SK-N-SH treated with all-trans-retinoic acid at 6 μM for 48 hours (cell line): Measurements from ENCODE around the gene SMG7.
A peak's percentile ranks its signal among the peaks of the same experiment; 100 is the strongest.

Experiments used
- ATAC-seq: fragments of 200-7000 bp; cut with Tn5 transposase; 3 replicates; pipeline ENCODE4 v1.9.1; 2020; ENCODE audit warnings: mild to moderate bottlenecking, moderate library complexity
- ARNTL ChIP-seq: fragments of 450-650 bp; formaldehyde crosslinking; IDR thresholded peaks from 2 replicates; pipeline ENCODE4 v1.5.0; 2020; ENCODE audit warnings: low read depth, mild to moderate bottlenecking, moderate library complexity, borderline replicate concordance
- BACH2 ChIP-seq: fragments of 250-450 bp; sonication (Bioruptor Pico); IDR thresholded peaks from 2 replicates; pipeline ENCODE4 v1.9.0; 2021; ENCODE audit warnings: mild to moderate bottlenecking, borderline replicate concordance
- CREB5 ChIP-seq: fragments of 250-450 bp; sonication (Bioruptor Pico); IDR thresholded peaks from 2 replicates; pipeline ENCODE4 v1.5.1; 2020; ENCODE audit warnings: low read depth, mild to moderate bottlenecking, moderate library complexity
- CSDC2 ChIP-seq: fragments of 250-450 bp; sonication (Bioruptor Pico); IDR thresholded peaks from 2 replicates; pipeline ENCODE4 v1.5.0; 2020; ENCODE audit warnings: mild to moderate bottlenecking, moderate library complexity
- ESRRG ChIP-seq: fragments of 250-450 bp; sonication (Bioruptor Pico); IDR thresholded peaks from 2 replicates; pipeline ENCODE4 v1.6.1; 2021; ENCODE audit warnings: mild to moderate bottlenecking
- GLIS3 ChIP-seq: fragments of 250-450 bp; sonication (Bioruptor Pico); IDR thresholded peaks from 2 replicates; pipeline ENCODE4 v1.5.0; 2020; ENCODE audit warnings: mild to moderate bottlenecking, moderate library complexity
- ISL1 ChIP-seq: fragments of 250-450 bp; sonication (Bioruptor Pico); IDR thresholded peaks from 2 replicates; pipeline ENCODE4 v2.1.2; 2022; ENCODE audit warnings: mild to moderate bottlenecking, moderate library complexity
- PATZ1 ChIP-seq: fragments of 250-450 bp; sonication (Bioruptor Pico); IDR thresholded peaks from 2 replicates; pipeline ENCODE4 v1.8.0; 2020; ENCODE audit warnings: mild to moderate bottlenecking, moderate library complexity, borderline replicate concordance
- PPARA ChIP-seq: fragments of 250-450 bp; sonication (Bioruptor Pico); IDR thresholded peaks from 2 replicates; pipeline ENCODE4 v1.5.0; 2020; ENCODE audit warnings: mild to moderate bottlenecking, borderline replicate concordance
- SNAI2 ChIP-seq: fragments of 250-450 bp; sonication (Bioruptor Pico); IDR thresholded peaks from 2 replicates; pipeline ENCODE4 v1.5.0; 2020; ENCODE audit warnings: mild to moderate bottlenecking, moderate library complexity
- TCF4 ChIP-seq: fragments of 250-450 bp; sonication (Bioruptor Pico); IDR thresholded peaks from 2 replicates; pipeline ENCODE4 v1.8.0; 2021; ENCODE audit warnings: mild to moderate bottlenecking, moderate library complexity, borderline replicate concordance
- TOX ChIP-seq: fragments of 250-450 bp; sonication (Bioruptor Pico); IDR thresholded peaks from 2 replicates; pipeline ENCODE4 v1.8.0; 2021; ENCODE audit warnings: mild to moderate bottlenecking, moderate library complexity, borderline replicate concordance
- TSHZ2 ChIP-seq: fragments of 250-450 bp; sonication (Bioruptor Pico); IDR thresholded peaks from 2 replicates; pipeline ENCODE4 v1.5.0; 2020; ENCODE audit warnings: mild to moderate bottlenecking, moderate library complexity
- ZC3H10 ChIP-seq: fragments of 250-450 bp; sonication (Bioruptor Pico); IDR thresholded peaks from 2 replicates; pipeline ENCODE4 v1.5.1; 2021; ENCODE audit warnings: mild to moderate bottlenecking, moderate library complexity
- ZFP3 ChIP-seq: fragments of 250-450 bp; sonication (Bioruptor Pico); IDR thresholded peaks from 2 replicates; pipeline ENCODE4 v1.5.0; 2020; ENCODE audit warnings: mild to moderate bottlenecking, moderate library complexity
- ZNF565 ChIP-seq: fragments of 450-650 bp; formaldehyde crosslinking; conservative IDR thresholded peaks from 2 replicates; pipeline ENCODE4 v1.5.0; 2020; ENCODE audit warnings: low read depth, mild to moderate bottlenecking, moderate library complexity
- ZNF70 ChIP-seq: fragments of 450-650 bp; formaldehyde crosslinking; IDR thresholded peaks from 2 replicates; pipeline ENCODE4 v1.5.0; 2020; ENCODE audit warnings: mild to moderate bottlenecking, moderate library complexity
- ZNF8 ChIP-seq: fragments of 450-650 bp; formaldehyde crosslinking; IDR thresholded peaks from 2 replicates; pipeline ENCODE4 v1.5.0; 2020; ENCODE audit warnings: mild to moderate bottlenecking, moderate library complexity
- TF ChIP-seq, protein P1 (sequence below): fragments of 250-450 bp; sonication (Bioruptor Pico); IDR thresholded peaks from 2 replicates; pipeline ENCODE4 v1.8.0; 2021; ENCODE audit warnings: low read depth, mild to moderate bottlenecking, moderate library complexity, borderline replicate concordance

Gene SMG7

DNA sequence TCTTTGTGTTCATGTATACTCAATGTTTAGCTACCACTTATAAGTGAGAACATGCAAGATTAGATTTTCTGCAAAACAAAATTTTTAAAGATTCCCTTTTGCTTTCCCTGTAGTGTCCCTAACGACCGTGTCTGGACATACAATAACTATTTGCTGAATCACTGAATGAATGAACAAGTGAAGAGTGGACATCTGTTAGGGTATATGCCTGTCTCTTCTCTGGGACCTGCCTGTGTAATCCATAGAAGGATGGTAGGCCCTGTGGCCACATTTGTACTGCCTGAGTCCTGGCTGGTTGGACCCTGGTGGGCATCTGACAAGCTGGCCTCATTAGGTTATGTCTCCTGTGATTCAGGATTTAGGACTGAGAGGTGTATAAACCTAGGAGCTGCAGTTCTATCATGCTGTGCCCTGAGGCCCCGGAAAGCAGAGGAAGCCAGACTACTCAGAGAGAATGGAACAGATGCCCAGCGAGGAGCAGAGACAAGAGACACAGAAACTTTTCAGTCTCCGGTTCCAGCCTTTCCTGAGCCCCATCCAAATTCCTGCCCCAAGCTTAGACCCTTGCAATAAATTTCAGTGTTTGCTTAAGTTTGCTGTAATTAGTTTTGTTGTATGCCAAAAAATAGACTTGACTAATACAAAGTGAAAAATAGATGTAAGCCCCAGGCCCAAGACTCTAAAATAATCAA lies 125.5 kb downstream of the SMG7 start:
- TF ChIP-seq GLIS3 (CRISPR knock-in tag) (no peak), ISL1 (CRISPR knock-in tag) (no peak)
- peak; percentile 51 for ATAC-seq

DNA sequence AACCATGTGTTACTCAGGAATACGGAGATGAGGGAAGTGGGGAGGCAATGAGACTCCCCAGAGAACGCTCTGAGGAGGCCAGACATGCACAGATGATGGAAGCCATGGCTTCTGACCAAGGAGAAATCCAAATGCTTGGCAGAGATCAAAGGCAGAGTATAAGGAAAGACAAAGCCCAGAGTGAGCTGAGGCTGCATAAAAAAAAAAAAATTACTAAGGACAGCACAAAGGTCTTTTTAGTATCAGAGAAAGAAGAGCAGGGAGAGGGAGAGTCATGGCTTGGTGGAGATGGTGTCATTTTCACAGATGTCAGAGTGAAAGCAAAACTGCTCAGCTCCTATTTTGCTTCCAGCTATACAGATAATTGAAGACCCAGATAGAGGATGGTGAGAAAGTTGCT lies 126.1 kb downstream of the SMG7 start:
- TF ChIP-seq CREB5 = no peak
- no peak for TF ChIP-seq TOX
- TF ChIP-seq ZNF8 (CRISPR knock-in tag) = no peak
- no peak for TF ChIP-seq BACH2
- no peak for TF ChIP-seq ISL1 (CRISPR knock-in tag)
- TF ChIP-seq GLIS3 (CRISPR knock-in tag) = no peak
- no peak for TF ChIP-seq ZNF70 (CRISPR knock-in tag)
- no peak for TF ChIP-seq ZC3H10
- TF ChIP-seq ZNF565 (CRISPR knock-in tag) = no peak
- TF ChIP-seq TCF4 (CRISPR knock-in tag) = no peak
- ATAC-seq = peak; percentile 59

DNA sequence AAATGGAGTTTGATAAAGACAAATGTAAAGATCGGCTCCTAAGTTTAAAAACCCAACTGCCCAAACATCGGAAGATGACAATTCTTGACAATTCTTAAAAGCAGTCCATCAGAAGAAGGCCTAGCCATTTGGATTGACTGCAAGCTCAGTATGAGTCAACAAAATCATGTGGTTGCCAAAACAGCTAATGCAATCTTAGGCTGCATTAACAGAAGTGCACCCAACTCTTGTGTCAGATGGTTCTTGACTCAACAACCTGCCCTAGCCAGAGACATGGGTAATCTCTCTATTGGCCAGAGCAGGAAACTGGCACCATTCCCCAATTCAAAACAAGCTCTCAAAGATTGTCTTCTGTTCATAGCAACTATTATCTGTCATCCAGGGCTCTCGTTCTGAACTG lies 127.8 kb downstream of the SMG7 start:
- peak; percentile 29 for ATAC-seq
- TF ChIP-seq ARNTL (CRISPR knock-in tag) = no peak
- TF ChIP-seq ZNF565 (CRISPR knock-in tag) = no peak
- TF ChIP-seq TOX = peak; percentile 17; the same call in 1 of the 2 replicates
- TF ChIP-seq PPARA = no peak
- no peak for TF ChIP-seq BACH2
- no peak for TF ChIP-seq CREB5
- TF ChIP-seq ZC3H10 = peak; percentile 55; the same call in 1 of the 2 replicates
- TF ChIP-seq ESRRG (CRISPR knock-in tag) = no peak

- TF ChIP-seq ZNF70 (CRISPR knock-in tag) (no peak), PPARA (no peak), GLIS3 (CRISPR knock-in tag) (no peak), ESRRG (CRISPR knock-in tag) (no peak), SNAI2 (CRISPR knock-in tag) (no peak), ZFP3 (CRISPR knock-in tag) (no peak)
- TF ChIP-seq, protein P1, sequence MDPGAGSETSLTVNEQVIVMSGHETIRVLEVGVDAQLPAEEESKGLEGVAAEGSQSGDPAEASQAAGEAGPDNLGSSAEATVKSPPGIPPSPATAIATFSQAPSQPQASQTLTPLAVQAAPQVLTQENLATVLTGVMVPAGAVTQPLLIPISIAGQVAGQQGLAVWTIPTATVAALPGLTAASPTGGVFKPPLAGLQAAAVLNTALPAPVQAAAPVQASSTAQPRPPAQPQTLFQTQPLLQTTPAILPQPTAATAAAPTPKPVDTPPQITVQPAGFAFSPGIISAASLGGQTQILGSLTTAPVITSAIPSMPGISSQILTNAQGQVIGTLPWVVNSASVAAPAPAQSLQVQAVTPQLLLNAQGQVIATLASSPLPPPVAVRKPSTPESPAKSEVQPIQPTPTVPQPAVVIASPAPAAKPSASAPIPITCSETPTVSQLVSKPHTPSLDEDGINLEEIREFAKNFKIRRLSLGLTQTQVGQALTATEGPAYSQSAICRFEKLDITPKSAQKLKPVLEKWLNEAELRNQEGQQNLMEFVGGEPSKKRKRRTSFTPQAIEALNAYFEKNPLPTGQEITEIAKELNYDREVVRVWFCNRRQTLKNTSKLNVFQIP = no peak
- no peak for ATAC-seq
Observed at GRCh38 chr1:183600634-183601033, 128.3 kb downstream of the SMG7 start.

DNA sequence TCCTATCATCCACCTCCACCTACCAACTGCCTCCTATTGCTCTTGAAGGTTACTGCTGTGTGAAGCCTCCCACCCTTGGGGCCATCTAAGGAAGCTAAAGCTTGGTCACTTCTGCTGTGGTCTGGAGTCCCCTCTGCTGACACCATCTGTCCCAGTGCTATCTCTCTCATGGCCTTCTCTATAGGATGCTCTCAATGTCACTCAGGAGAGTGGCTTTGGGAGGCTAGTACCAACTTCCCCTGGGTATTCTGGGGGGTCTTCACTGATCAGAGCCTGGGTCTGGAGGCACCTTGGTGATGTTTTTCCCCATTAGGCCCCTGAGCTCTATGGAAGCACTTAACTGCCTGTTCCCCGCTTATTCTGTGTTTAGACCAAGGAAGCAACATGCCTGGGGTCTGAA lies 130.2 kb downstream of the SMG7 start:
- ATAC-seq = no peak
- no peak for TF ChIP-seq TSHZ2 (CRISPR knock-in tag)
- TF ChIP-seq TCF4 (CRISPR knock-in tag) = no peak
- no peak for TF ChIP-seq CREB5
- TF ChIP-seq ISL1 (CRISPR knock-in tag) = no peak
- TF ChIP-seq PATZ1 (CRISPR knock-in tag) = no peak
- TF ChIP-seq, protein P1 = no peak
- TF ChIP-seq CSDC2 (CRISPR knock-in tag) = no peak
- TF ChIP-seq, all 23 proteins: peak for 0
